Panc1 (cell line): ENCODE data around the gene SCNN1B. TPM values are rescaled to one million over a fixed set of nuclear protein-coding genes. Genes with fewer than 3 reads are reported as not detected.

Experiments
- ATAC-seq: fragments of 200-7000 bp; cut with Tn5 transposase; 2 replicates; pipeline ENCODE4 v1.9.1; 2020; ENCODE audit warnings: mild to moderate bottlenecking, moderate library complexity
- BruUV-seq: library from RNA; stranded (reverse); fragments of 400-500 nt; replicated peaks from 2 replicates; lab custom pipeline; 2021; lab: Mats Ljungman, UMichigan
- CTCF ChIA-PET: fragments of 300-600 bp; sonication (Branson Sonifier 250); formaldehyde crosslinking; loops from one replicate; lab custom pipeline; 2022; ENCODE audit warnings: antibody characterized with exemption; lab: Charles Lee
- POLR2A ChIA-PET: fragments of 300-600 bp; sonication (Branson Sonifier 250); formaldehyde crosslinking; loops from one replicate; lab custom pipeline; 2022; ENCODE audit warnings: antibody characterized with exemption; lab: Charles Lee
- DNase-seq: peaks from one replicate; pipeline ENCODE4 v3.0.0-alpha.2; 2010; ENCODE audit warnings: low read depth, low spot score
- H3K27ac ChIP-seq: 2 replicates; pipeline ENCODE4 v1.5.1; 2011; ENCODE audit warnings: mild to moderate bottlenecking, low read length, inconsistent platforms
- H3K27me3 ChIP-seq: fragments of 200-500 bp; sonication (Bioruptor generic); 2 replicates; pipeline ENCODE4 v1.6.0; 2014; ENCODE audit warnings: low read length, inconsistent platforms; ENCODE audit not compliant: control insufficient read depth, insufficient read depth
- H3K36me3 ChIP-seq: fragments of 200-500 bp; sonication (Bioruptor generic); 2 replicates; pipeline ENCODE4 v1.5.1; 2014; ENCODE audit warnings: inconsistent platforms, mild to moderate bottlenecking, low read length, moderate library complexity; ENCODE audit not compliant: control insufficient read depth, insufficient read depth
- H3K4me1 ChIP-seq: 2 replicates; pipeline ENCODE4 v1.5.1; 2011; ENCODE audit warnings: inconsistent platforms, mild to moderate bottlenecking, low read length, moderate library complexity; ENCODE audit not compliant: control insufficient read depth, insufficient read depth
- H3K4me3 ChIP-seq, 2 experiments: 2 replicates each; pipeline ENCODE4 v1.5.1; 2011 to 2012; ENCODE audit warnings: low read depth in 2 of 2, low read length in 2 of 2, mild to moderate bottlenecking in 2 of 2, inconsistent platforms in 1 of 2, moderate library complexity in 1 of 2
- H3K9me3 ChIP-seq: fragments of 200-500 bp; sonication (Bioruptor generic); 2 replicates; pipeline ENCODE4 v1.5.1; 2014; ENCODE audit warnings: low read depth, mild to moderate bottlenecking, inconsistent platforms, low read length, moderate library complexity; ENCODE audit not compliant: control insufficient read depth, insufficient read depth
- POLR2AphosphoS5 ChIP-seq: IDR thresholded peaks from 2 replicates; pipeline ENCODE4 v1.6.1; 2012; ENCODE audit warnings: mild to moderate bottlenecking, low read depth, low read length, moderate library complexity
- SIN3A ChIP-seq: IDR thresholded peaks from 2 replicates; pipeline ENCODE4 v1.6.1; 2012; ENCODE audit warnings: low read depth, mild to moderate bottlenecking, low read length, moderate library complexity, borderline replicate concordance; ENCODE audit not compliant: insufficient read depth
- TCF7L2 ChIP-seq: IDR thresholded peaks from 2 replicates; pipeline ENCODE4 v1.6.1; 2011; ENCODE audit warnings: mild to moderate bottlenecking, low read depth, low read length, inconsistent platforms
- in situ Hi-C: cut with HindIII; loops from 2 replicates; pipeline ENCODE4 v1.10.0; 2016; ENCODE audit warnings: low sequenced_read_pairs, low pct_unique_long_range_greater_than_20kb
- intact Hi-C: fragments of 100-400 bp; cut with micrococcal nuclease; formaldehyde crosslinking; loops from one replicate; pipeline ENCODE4 v1.10.0; 2022; ENCODE audit not compliant: unreplicated experiment
- total RNA-seq: library from RNA; stranded (reverse); gene quantifications from one replicate; pipeline ENCODE4 v1.2.1, GENCODE V29; 2021; ENCODE audit not compliant: unreplicated experiment
- TF ChIP-seq, protein P1 (sequence below): fragments of 450-650 bp; IDR thresholded peaks from 2 replicates; pipeline ENCODE4 v1.5.1; 2017; ENCODE audit warnings: mild to moderate bottlenecking
- TF ChIP-seq, protein P2 (sequence below), 2 experiments: IDR thresholded peaks; 2 replicates each; pipeline ENCODE4 v1.6.1; 2011 to 2012; ENCODE audit warnings: low read depth in 2 of 2, control low read depth in 1 of 2, low read length in 1 of 2, mild to moderate bottlenecking in 1 of 2, moderate library complexity in 1 of 2; ENCODE audit not compliant: insufficient read depth in 1 of 2

The SCNN1B gene
- total RNA-seq, 1 experiment from 2014 or later: 10.7 TPM

- Histone ChIP-seq H3K27ac (no peak overlapping the region), H3K9me3 (no peaks in the 10 kb centered on the region), H3K27me3 (no peaks in the 10 kb centered on the region), H3K4me1 (peaks cover 7% of the 10 kb centered on the region; the same call in 1 of the 2 replicates), H3K4me3 (no peak overlapping the region), H3K36me3 (no peaks in the 10 kb centered on the region)
- no peak for DNase-seq
- CTCF ChIA-PET: no interaction called here
- no peak for TF ChIP-seq TCF7L2
- TF ChIP-seq, protein P1, sequence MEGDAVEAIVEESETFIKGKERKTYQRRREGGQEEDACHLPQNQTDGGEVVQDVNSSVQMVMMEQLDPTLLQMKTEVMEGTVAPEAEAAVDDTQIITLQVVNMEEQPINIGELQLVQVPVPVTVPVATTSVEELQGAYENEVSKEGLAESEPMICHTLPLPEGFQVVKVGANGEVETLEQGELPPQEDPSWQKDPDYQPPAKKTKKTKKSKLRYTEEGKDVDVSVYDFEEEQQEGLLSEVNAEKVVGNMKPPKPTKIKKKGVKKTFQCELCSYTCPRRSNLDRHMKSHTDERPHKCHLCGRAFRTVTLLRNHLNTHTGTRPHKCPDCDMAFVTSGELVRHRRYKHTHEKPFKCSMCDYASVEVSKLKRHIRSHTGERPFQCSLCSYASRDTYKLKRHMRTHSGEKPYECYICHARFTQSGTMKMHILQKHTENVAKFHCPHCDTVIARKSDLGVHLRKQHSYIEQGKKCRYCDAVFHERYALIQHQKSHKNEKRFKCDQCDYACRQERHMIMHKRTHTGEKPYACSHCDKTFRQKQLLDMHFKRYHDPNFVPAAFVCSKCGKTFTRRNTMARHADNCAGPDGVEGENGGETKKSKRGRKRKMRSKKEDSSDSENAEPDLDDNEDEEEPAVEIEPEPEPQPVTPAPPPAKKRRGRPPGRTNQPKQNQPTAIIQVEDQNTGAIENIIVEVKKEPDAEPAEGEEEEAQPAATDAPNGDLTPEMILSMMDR: no peak
- TF ChIP-seq, protein P2, sequence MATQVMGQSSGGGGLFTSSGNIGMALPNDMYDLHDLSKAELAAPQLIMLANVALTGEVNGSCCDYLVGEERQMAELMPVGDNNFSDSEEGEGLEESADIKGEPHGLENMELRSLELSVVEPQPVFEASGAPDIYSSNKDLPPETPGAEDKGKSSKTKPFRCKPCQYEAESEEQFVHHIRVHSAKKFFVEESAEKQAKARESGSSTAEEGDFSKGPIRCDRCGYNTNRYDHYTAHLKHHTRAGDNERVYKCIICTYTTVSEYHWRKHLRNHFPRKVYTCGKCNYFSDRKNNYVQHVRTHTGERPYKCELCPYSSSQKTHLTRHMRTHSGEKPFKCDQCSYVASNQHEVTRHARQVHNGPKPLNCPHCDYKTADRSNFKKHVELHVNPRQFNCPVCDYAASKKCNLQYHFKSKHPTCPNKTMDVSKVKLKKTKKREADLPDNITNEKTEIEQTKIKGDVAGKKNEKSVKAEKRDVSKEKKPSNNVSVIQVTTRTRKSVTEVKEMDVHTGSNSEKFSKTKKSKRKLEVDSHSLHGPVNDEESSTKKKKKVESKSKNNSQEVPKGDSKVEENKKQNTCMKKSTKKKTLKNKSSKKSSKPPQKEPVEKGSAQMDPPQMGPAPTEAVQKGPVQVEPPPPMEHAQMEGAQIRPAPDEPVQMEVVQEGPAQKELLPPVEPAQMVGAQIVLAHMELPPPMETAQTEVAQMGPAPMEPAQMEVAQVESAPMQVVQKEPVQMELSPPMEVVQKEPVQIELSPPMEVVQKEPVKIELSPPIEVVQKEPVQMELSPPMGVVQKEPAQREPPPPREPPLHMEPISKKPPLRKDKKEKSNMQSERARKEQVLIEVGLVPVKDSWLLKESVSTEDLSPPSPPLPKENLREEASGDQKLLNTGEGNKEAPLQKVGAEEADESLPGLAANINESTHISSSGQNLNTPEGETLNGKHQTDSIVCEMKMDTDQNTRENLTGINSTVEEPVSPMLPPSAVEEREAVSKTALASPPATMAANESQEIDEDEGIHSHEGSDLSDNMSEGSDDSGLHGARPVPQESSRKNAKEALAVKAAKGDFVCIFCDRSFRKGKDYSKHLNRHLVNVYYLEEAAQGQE (IDR thresholded peaks at IDR 0.05; ENCODE audit: insufficient read depth in 1 of 2, low read depth in 2 of 2, low read length in 1 of 2): no peak
- no TSS peak for BruUV-seq
- intact Hi-C loops: loop anchor here (10.0 kb wide), 1 partner anchor 144 kb away; no protein-coding TSS in a partner anchor
- in situ Hi-C loops: no loop called here
- no peak for ATAC-seq
- POLR2A ChIA-PET: interaction anchor here (0.5 kb wide), 1 partner anchor 12 kb away, joined by 15 read pairs; no protein-coding TSS in a partner anchor
These were observed 11.7 kb upstream of the SCNN1B start for GRCh38 chr16:23290189-23291062.

GRCh38 chr16:23293016-23293415 is 9.1 kb upstream of the SCNN1B start:
- 0 out of 2 replicates have a peak, but pooled peaks cover 2% of the 10 kb centered on the region for H3K4me1 ChIP-seq
- intact Hi-C loops: loop anchor here (10.0 kb wide), 1 partner anchor 142 kb away; no protein-coding TSS in a partner anchor
- in situ Hi-C loops: no loop called here
- no peak overlapping the region for H3K27ac ChIP-seq
- ATAC-seq (no peak), DNase-seq (no peak)
- H3K36me3 ChIP-seq: no peaks in the 10 kb centered on the region
- no peaks in the 10 kb centered on the region for H3K9me3 ChIP-seq
- no peaks in the 10 kb centered on the region for H3K27me3 ChIP-seq
- POLR2A ChIA-PET: no interaction called here
- no TSS peak for BruUV-seq
- CTCF ChIA-PET: interaction anchor here (0.6 to 0.7 kb wide), 2 partner anchors 16 to 17 kb away, joined by 3 read pairs; no protein-coding TSS in a partner anchor
- H3K4me3 ChIP-seq: no peak overlapping the region
- TF ChIP-seq TCF7L2 (no peak), SIN3A (no peak), POLR2AphosphoS5 (no peak)
- TF ChIP-seq, protein P2 (IDR thresholded peaks at IDR 0.05; ENCODE audit: insufficient read depth in 1 of 2, low read depth in 2 of 2, low read length in 1 of 2): no peak
- TF ChIP-seq, protein P1: no peak
